ENCODE measurements around the gene TUBA1B. TPM values are rescaled to one million over a fixed set of nuclear protein-coding genes. Genes with fewer than 3 reads are reported as not detected.

The TUBA1B gene
- total RNA-seq, 4 donors from 2014 or later, result 199 to 347 (median 240) TPM

DNA sequence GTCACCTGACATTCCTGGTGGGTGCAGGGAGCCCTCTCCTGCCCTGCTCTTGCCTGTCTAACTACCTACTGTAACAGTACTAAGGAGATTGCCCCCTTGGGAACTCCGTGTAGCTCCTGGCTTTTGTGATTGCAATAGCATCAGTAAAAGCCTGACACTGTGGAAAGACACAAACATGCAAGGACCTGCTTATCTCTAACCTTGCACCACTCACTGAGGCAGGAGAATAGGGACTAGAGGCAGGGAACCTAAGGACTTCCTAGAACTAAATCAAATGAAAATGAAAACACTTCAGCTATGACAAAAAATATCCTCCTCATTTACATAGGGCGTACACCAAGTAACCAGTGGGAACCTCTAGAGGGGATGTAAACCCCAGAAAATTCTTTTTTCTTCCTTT, 29.2 kb upstream of the TUBA1B start:
- H3K4me3 ChIP-seq (ENCODE audit: low read depth, poor library complexity, severe bottlenecking), result no peak overlapping the region
- 77 to 78% methylated on average over 2 of the region's 2 CpGs for WGBS, 2 donors
- intact Hi-C loops (cut with DNase I; ENCODE audit: low total_unique reads), result no loop called here
- DNase-seq (ENCODE audit: low spot score in 2 of 2), result no peak
- TF ChIP-seq, protein P1, sequence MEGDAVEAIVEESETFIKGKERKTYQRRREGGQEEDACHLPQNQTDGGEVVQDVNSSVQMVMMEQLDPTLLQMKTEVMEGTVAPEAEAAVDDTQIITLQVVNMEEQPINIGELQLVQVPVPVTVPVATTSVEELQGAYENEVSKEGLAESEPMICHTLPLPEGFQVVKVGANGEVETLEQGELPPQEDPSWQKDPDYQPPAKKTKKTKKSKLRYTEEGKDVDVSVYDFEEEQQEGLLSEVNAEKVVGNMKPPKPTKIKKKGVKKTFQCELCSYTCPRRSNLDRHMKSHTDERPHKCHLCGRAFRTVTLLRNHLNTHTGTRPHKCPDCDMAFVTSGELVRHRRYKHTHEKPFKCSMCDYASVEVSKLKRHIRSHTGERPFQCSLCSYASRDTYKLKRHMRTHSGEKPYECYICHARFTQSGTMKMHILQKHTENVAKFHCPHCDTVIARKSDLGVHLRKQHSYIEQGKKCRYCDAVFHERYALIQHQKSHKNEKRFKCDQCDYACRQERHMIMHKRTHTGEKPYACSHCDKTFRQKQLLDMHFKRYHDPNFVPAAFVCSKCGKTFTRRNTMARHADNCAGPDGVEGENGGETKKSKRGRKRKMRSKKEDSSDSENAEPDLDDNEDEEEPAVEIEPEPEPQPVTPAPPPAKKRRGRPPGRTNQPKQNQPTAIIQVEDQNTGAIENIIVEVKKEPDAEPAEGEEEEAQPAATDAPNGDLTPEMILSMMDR (IDR thresholded peaks at IDR 0.05), result no peak
- no peak for TF ChIP-seq POLR2A (IDR thresholded peaks at IDR 0.05)

DNA sequence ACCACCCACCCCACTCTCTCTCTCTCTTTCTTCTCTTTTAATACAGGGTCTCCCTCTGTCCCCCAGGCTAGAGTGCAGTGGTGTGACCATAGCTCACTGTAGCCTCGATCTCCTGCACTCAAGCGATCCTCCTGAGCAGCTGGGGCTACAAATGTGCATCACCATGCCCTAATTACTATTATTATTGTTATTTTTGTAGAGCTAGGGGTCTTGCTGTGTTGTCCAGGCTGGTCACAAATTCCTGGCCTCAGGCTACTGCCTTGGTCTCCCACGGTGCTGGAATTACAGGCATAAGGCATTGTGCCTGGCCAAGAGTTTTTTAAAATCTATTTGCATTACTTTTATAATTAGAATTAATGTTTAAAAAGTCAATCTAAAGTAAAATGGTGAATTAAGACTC, 23.0 kb upstream of the TUBA1B start:
- 65 to 89% methylated on average over 3 of the region's 3 CpGs for WGBS, 2 donors
- no peak for DNase-seq (ENCODE audit: low spot score in 2 of 2)
- intact Hi-C loops (cut with DNase I; ENCODE audit: low total_unique reads), result no loop called here
- TF ChIP-seq POLR2A (IDR thresholded peaks at IDR 0.05), result no peak
- H3K4me3 ChIP-seq (ENCODE audit: low read depth, poor library complexity, severe bottlenecking), result no peak overlapping the region

DNA sequence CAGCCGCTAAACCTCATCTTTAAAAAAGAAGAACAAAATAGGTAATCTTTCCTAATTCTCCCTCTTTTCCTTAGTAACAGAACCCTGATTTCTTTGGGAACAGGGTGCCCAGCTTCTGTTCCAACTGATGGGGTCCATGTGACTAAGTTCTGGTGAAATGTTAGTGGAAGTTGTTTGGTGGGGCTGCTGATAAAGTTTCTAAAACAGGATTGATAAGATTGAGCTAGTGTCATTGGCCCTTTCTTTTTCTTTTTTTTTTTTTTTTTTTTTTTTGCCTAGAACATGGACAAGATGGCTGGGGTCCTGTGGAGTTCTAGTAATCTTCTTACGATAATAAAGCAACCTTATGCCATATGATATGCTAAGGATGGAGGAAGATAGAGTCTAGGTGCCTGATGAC, 16.2 kb upstream of the TUBA1B start:
- H3K4me3 ChIP-seq (ENCODE audit: low read depth, poor library complexity, severe bottlenecking), result no peak overlapping the region
- DNase-seq (ENCODE audit: low spot score in 2 of 2), result no peak
- 95 to 100% methylated on average over 2 of the region's 2 CpGs for WGBS, 2 donors
- intact Hi-C loops (cut with DNase I; ENCODE audit: low total_unique reads), result no loop called here
- no peak for TF ChIP-seq POLR2A (IDR thresholded peaks at IDR 0.05)
- TF ChIP-seq, protein P1 (IDR thresholded peaks at IDR 0.05), result no peak

DNA sequence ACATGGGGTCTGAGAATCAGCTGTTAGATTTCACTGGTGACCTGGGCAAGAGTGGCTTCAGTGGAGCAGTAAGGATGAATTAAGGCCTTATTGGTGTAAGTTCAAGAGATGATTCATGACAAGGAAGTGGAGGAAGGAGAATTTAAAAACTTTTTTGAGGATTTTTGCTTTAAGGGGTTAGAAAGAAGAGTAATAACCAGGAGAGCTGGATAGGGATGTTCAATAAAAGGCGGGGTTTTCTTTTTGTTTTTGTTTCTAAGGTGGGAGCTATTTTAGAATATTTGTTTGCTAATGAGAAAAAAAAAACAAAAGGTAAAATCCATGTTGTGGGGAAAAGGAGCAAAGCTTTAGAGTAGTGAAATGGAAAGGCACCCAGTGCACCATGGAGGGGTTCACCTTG, 15.2 kb upstream of the TUBA1B start:
- WGBS, 2 donors, result 90 to 98% methylated on average over 1 of the region's 1 CpG
- intact Hi-C loops (cut with DNase I; ENCODE audit: low total_unique reads), result no loop called here
- TF ChIP-seq, protein P1 (IDR thresholded peaks at IDR 0.05), result no peak
- no peak for TF ChIP-seq POLR2A (IDR thresholded peaks at IDR 0.05)

DNA sequence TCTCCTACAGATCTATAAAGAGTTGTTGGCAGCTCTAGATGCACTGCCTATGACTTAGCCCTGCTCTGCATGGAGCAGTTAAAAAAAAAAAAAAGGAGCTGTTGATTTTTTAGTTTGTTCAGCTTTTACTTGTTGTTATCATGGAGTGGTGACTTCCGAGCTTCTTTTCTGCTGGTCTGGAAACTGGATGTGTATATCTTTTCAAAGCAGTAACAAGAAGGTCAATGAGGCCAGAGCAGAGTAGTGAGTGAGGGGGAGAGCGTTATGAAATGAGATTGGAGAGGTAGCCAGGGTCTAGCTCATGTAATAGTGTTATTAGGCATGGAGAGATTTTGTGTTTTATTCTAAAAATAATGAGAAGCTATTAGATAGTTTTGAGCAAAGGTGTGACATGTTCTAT, 13.2 kb upstream of the TUBA1B start:
- no peak overlapping the region for H3K4me3 ChIP-seq (ENCODE audit: low read depth, poor library complexity, severe bottlenecking)
- intact Hi-C loops (cut with DNase I; ENCODE audit: low total_unique reads), result no loop called here
- TF ChIP-seq POLR2A (IDR thresholded peaks at IDR 0.05), result no peak
- TF ChIP-seq, protein P1 (IDR thresholded peaks at IDR 0.05), result no peak
- DNase-seq (ENCODE audit: low spot score in 2 of 2), result no peak
- 96% methylated on average over 2 of the region's 2 CpGs for WGBS, 2 donors

More for the DNA sequence above, 15.2 kb upstream of the TUBA1B start:
- DNase-seq (ENCODE audit: low spot score in 2 of 2), result no peak
- no peak overlapping the region for H3K4me3 ChIP-seq (ENCODE audit: low read depth, poor library complexity, severe bottlenecking)

DNA sequence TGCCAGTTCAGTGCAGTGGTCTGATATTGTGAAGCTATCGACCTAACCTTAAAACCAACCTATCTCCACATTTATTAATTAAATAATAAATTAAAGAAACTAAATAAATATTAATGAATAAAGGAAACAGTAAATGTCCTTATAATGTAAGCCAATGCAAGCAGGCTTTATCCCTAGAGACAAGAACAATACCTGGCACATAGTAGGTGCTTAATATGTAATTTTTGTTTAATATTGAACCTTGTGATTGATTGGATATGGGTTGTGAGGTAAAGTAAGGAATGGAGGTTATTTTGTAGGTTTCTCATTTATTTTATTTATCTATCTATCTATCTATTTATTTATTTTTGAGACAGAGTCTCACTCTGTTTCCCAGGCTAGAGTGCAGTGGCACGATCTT, 7.8 kb upstream of the TUBA1B start:
- TF ChIP-seq POLR2A (IDR thresholded peaks at IDR 0.05), result no peak
- TF ChIP-seq, protein P1 (IDR thresholded peaks at IDR 0.05), result no peak
- no peak for DNase-seq (ENCODE audit: low spot score in 2 of 2)
- intact Hi-C loops (cut with DNase I; ENCODE audit: low total_unique reads), result no loop called here
- no peak overlapping the region for H3K4me3 ChIP-seq (ENCODE audit: low read depth, poor library complexity, severe bottlenecking)
- WGBS, 2 donors, result 91 to 93% methylated on average over 2 of the region's 2 CpGs
